HCT116 (cell line): ENCODE results near the gene LACC1. TPM values are rescaled to one million over a fixed set of nuclear protein-coding genes. Genes with fewer than 3 reads are reported as not detected.

Experiments
- ATAC-seq: fragments of 200-7000 bp; cut with Tn5 transposase; 2 replicates; pipeline ENCODE4 v1.9.1; 2020; ENCODE audit warnings: mild to moderate bottlenecking, moderate library complexity
- BruUV-seq: library from RNA; stranded (reverse); fragments of 400-500 nt; replicated peaks from 2 replicates; lab custom pipeline; 2021; lab: Mats Ljungman, UMichigan
- CTCF ChIA-PET: fragments of 300-600 bp; sonication (Branson Sonifier 250); formaldehyde crosslinking; loops from one replicate; lab custom pipeline; 2021; ENCODE audit warnings: antibody characterized with exemption; lab: Charles Lee
- POLR2A ChIA-PET: fragments of 300-600, 350-600 bp; sonication (Branson Sonifier 250); formaldehyde crosslinking; loops from one replicate; lab custom pipeline; 2021; ENCODE audit warnings: antibody characterized with exemption; lab: Charles Lee
- RAD21 ChIA-PET, 2 experiments: fragments of 300-600 bp; sonication (Branson Sonifier 250); formaldehyde crosslinking; loops; one replicate each; lab custom pipeline; 2023; ENCODE audit warnings: low total read pairs in 2 of 2; ENCODE audit not compliant: uncharacterized antibody in 2 of 2, unreplicated experiment in 2 of 2, low non-redundant PET in 1 of 2; lab: Charles Lee
- DNase-seq: peaks from one replicate; pipeline ENCODE4 v3.0.0-alpha.2; 2010; ENCODE audit warnings: low read depth, low spot score
- H2AFZ ChIP-seq: fragments of 200-600 bp; shearing (Covaris generic), sonication (generic); 2 replicates; pipeline ENCODE4 v1.6.1; 2017; ENCODE audit warnings: low read depth, mixed run types, mixed read lengths, antibody characterized with exemption, low read length; ENCODE audit not compliant: poor library complexity, severe bottlenecking
- H3K27ac ChIP-seq: 2 replicates; pipeline ENCODE4 v1.5.1; 2012; ENCODE audit warnings: low read depth, low read length
- H3K27me3 ChIP-seq: fragments of 200-600 bp; sonication (generic); 2 replicates; pipeline ENCODE4 v1.6.1; 2016; ENCODE audit warnings: mixed run types, low read length, mixed read lengths; ENCODE audit not compliant: insufficient read depth
- H3K36me3 ChIP-seq, 2 experiments: fragments of 200-500 bp in 1 of 2; fragments of 200-600 bp in 1 of 2; sonication (Bioruptor generic) in 1 of 2; sonication (generic) in 1 of 2; 2 replicates each; pipeline versions ENCODE4 v1.5.1 to v1.6.1; 2014 to 2016; ENCODE audit warnings: low read length in 2 of 2, inconsistent platforms in 1 of 2, mixed read lengths in 1 of 2, mixed run types in 1 of 2; ENCODE audit not compliant: insufficient read depth in 2 of 2, control insufficient read depth in 1 of 2
- H3K4me1 ChIP-seq, 2 experiments: fragments of 200-600 bp in 1 of 2; sonication (generic) in 1 of 2; 2 replicates each; pipeline versions ENCODE4 v1.5.1 to v1.6.1; 2012 to 2017; ENCODE audit warnings: low read length in 2 of 2, inconsistent platforms in 1 of 2, mild to moderate bottlenecking in 1 of 2, mixed read lengths in 1 of 2, mixed run types in 1 of 2, moderate library complexity in 1 of 2; ENCODE audit not compliant: insufficient read depth in 2 of 2, control insufficient read depth in 1 of 2
- H3K4me2 ChIP-seq: fragments of 200-600 bp; sonication (generic); 2 replicates; pipeline ENCODE4 v1.6.1; 2017; ENCODE audit warnings: mixed run types, low read length, mixed read lengths
- H3K4me3 ChIP-seq, 2 experiments: fragments of 200-600 bp in 1 of 2; sonication (generic) in 1 of 2; replicated peaks in 1 of 2; 2 replicates each; pipeline ENCODE4 v1.5.1; 2011 to 2016; ENCODE audit warnings: low read length in 2 of 2, control low read depth in 1 of 2, low read depth in 1 of 2, mild to moderate bottlenecking in 1 of 2, mixed read lengths in 1 of 2, mixed run types in 1 of 2
- H3K79me2 ChIP-seq: fragments of 200-600 bp; sonication (generic); 2 replicates; pipeline ENCODE4 v1.6.1; 2017; ENCODE audit warnings: mild to moderate bottlenecking, mixed run types, low read length, moderate library complexity, mixed read lengths; ENCODE audit not compliant: insufficient read depth
- H3K9ac ChIP-seq: fragments of 200-600 bp; sonication (generic); 2 replicates; pipeline ENCODE4 v1.6.1; 2016; ENCODE audit warnings: low read length, mixed read lengths
- H3K9me2 ChIP-seq: fragments of 200-600 bp; sonication (generic), shearing (Covaris generic); 2 replicates; pipeline ENCODE4 v1.6.1; 2017; ENCODE audit warnings: mixed run types, mild to moderate bottlenecking, moderate library complexity; ENCODE audit not compliant: insufficient read depth
- H3K9me3 ChIP-seq, 2 experiments: fragments of 200-500 bp in 1 of 2; fragments of 200-600 bp in 1 of 2; sonication (Bioruptor generic) in 1 of 2; sonication (generic) in 1 of 2; 2 replicates each; pipeline ENCODE4 v1.6.1; 2014 to 2017; ENCODE audit warnings: low read length in 2 of 2, mixed read lengths in 2 of 2, inconsistent platforms in 1 of 2, low read depth in 1 of 2, mild to moderate bottlenecking in 1 of 2, mixed run types in 1 of 2, moderate library complexity in 1 of 2; ENCODE audit not compliant: control insufficient read depth in 1 of 2, insufficient read depth in 1 of 2
- H4K20me1 ChIP-seq: fragments of 200-600 bp; sonication (generic), shearing (Covaris generic); 2 replicates; pipeline ENCODE4 v1.6.1; 2017; ENCODE audit warnings: mixed run types, mild to moderate bottlenecking, moderate library complexity; ENCODE audit not compliant: insufficient read depth
- ATF3 ChIP-seq: IDR thresholded peaks from 2 replicates; pipeline ENCODE4 v1.6.1; 2012
- CBX3 ChIP-seq: IDR thresholded peaks from 2 replicates; pipeline ENCODE4 v1.6.1; 2012; ENCODE audit warnings: low read depth
- CEBPB ChIP-seq: IDR thresholded peaks from 2 replicates; pipeline ENCODE4 v1.6.1; 2012; ENCODE audit warnings: low read depth
- ELF1 ChIP-seq: IDR thresholded peaks from 2 replicates; pipeline ENCODE4 v1.6.1; 2012; ENCODE audit warnings: low read depth, borderline replicate concordance
- EZH2 ChIP-seq: fragments of 200-600 bp; sonication (generic); IDR thresholded peaks from 2 replicates; pipeline ENCODE4 v1.6.1; 2017; ENCODE audit warnings: antibody characterized with exemption, mixed run types
- JUND ChIP-seq: IDR thresholded peaks from 2 replicates; pipeline ENCODE4 v1.6.1; 2012
- POLR2A ChIP-seq: IDR thresholded peaks from 2 replicates; pipeline ENCODE4 v1.7.0; 2011; ENCODE audit warnings: borderline replicate concordance; ENCODE audit not compliant: insufficient read depth, insufficient read length; ENCODE audit errors: extremely low read depth
- POLR2AphosphoS5 ChIP-seq: IDR thresholded peaks from 2 replicates; pipeline ENCODE4 v1.6.1; 2011; ENCODE audit warnings: mild to moderate bottlenecking, low read depth, low read length, moderate library complexity
- RAD21 ChIP-seq: IDR thresholded peaks from 2 replicates; pipeline ENCODE4 v1.6.1; 2012; ENCODE audit warnings: low read depth, mild to moderate bottlenecking
- SP1 ChIP-seq: IDR thresholded peaks from 2 replicates; pipeline ENCODE4 v1.6.1; 2012; ENCODE audit warnings: low read depth
- SRF ChIP-seq: IDR thresholded peaks from 2 replicates; pipeline ENCODE4 v1.6.1; 2012; ENCODE audit warnings: low read depth
- TCF7L2 ChIP-seq: IDR thresholded peaks from 2 replicates; pipeline ENCODE4 v1.7.0; 2011; ENCODE audit warnings: borderline replicate concordance, inconsistent platforms; ENCODE audit not compliant: insufficient read depth, insufficient read length; ENCODE audit errors: extremely low read depth
- YY1 ChIP-seq: IDR thresholded peaks from 2 replicates; pipeline ENCODE4 v1.6.1; 2011; ENCODE audit warnings: low read length, low read depth, moderate library complexity, mild to moderate bottlenecking; ENCODE audit not compliant: insufficient replicate concordance; ENCODE audit errors: extremely low read depth
- ZNF274 ChIP-seq: fragments of 200-500 bp; sonication (Bioruptor generic); IDR thresholded peaks from 2 replicates; pipeline ENCODE4 v1.6.1; 2014; ENCODE audit warnings: mild to moderate bottlenecking, low read depth, low read length, inconsistent platforms
- intact Hi-C: fragments of 100-400 bp; cut with micrococcal nuclease; formaldehyde crosslinking; loops from 2 replicates; pipeline ENCODE4 v1.10.0; 2022
- total RNA-seq: library from RNA; stranded (reverse); gene quantifications from one replicate; pipeline ENCODE4 v1.2.1, GENCODE V29; 2021; ENCODE audit not compliant: unreplicated experiment
- TF ChIP-seq, protein P1 (sequence below), 3 experiments: fragments of 200-600 bp in 1 of 3; sonication (generic) in 1 of 3; IDR thresholded peaks in 2 of 3; conservative IDR thresholded peaks in 1 of 3; 2 replicates each; pipeline ENCODE4 v1.5.1; 2012 to 2017; ENCODE audit warnings: low read depth in 2 of 3, low read length in 2 of 3, antibody characterized with exemption in 1 of 3, borderline replicate concordance in 1 of 3, control low read depth in 1 of 3, mild to moderate bottlenecking in 1 of 3, mixed read lengths in 1 of 3, mixed run types in 1 of 3, moderate library complexity in 1 of 3; ENCODE audit not compliant: insufficient read depth in 1 of 3
- TF ChIP-seq, protein P2 (sequence below): IDR thresholded peaks from 2 replicates; pipeline ENCODE4 v1.6.1; 2012; ENCODE audit warnings: low read depth

LACC1 gene
- total RNA-seq, 1 experiment from 2014 or later: 2.6 TPM

GRCh38 chr13:43911871-43912270 is 32.2 kb downstream of the LACC1 start:
- DNase-seq: no peak
- POLR2A ChIA-PET: interaction anchor here (1.5 kb wide), 2 partner anchors 523 to 525 kb away, joined by 3 to 5 read pairs; no protein-coding TSS in a partner anchor
- H3K4me3 ChIP-seq: no peak overlapping the region
- H3K27ac ChIP-seq: no peak overlapping the region
- ATAC-seq: no peak
- no peaks in the 10 kb centered on the region for H3K9me3 ChIP-seq
- H3K9ac ChIP-seq: no peak overlapping the region
- H2AFZ ChIP-seq: no peak overlapping the region
- H3K27me3 ChIP-seq: no peaks in the 10 kb centered on the region
- RAD21 ChIA-PET: no interaction called here
- no peaks in the 10 kb centered on the region for H3K79me2 ChIP-seq
- no TSS peak for BruUV-seq
- H4K20me1 ChIP-seq: no peaks in the 10 kb centered on the region
- intact Hi-C loops: no loop called here
- no peak overlapping the region for H3K4me2 ChIP-seq
- no peaks in the 10 kb centered on the region for H3K36me3 ChIP-seq
- no peaks in the 10 kb centered on the region for H3K9me2 ChIP-seq
- no peak for TF ChIP-seq JUND
- TF ChIP-seq, all 23 proteins: peak for 0
- CTCF ChIA-PET: interaction anchor here (1.2 to 1.9 kb wide), 3 partner anchors 17 to 558 kb away, joined by 4 to 5 read pairs (median 4); no protein-coding TSS in a partner anchor
- H3K4me1 ChIP-seq: peaks cover 0 to 7% of the 10 kb centered on the region in 2 experiments; a peak in 2 of 4 replicates

DNA sequence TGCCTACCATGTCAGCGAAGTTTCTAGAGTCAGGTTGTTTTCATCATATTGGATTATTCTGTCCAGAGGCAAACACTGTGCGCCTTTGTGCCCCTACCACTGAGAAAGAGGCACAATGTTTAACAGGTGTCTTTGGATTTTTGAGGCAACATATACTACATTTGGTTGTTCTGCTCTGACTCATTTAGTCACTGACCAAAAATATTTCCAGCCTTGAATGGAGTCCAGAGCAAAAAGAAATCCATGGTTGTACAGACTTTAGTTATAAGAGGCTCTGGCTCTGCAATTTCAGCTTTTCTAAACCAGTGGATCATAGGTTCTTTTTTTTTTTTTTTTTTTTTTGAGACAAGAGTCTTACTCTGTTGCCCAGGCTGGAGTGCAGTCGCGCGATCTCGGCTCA is 35.7 kb downstream of the LACC1 start:
- Histone ChIP-seq H3K9me2 (no peaks in the 10 kb centered on the region), H3K9me3 (no peaks in the 10 kb centered on the region), H3K27ac (no peak overlapping the region), H3K4me3 (no peak overlapping the region), H3K27me3 (no peaks in the 10 kb centered on the region), H3K4me1 (no peaks in the 10 kb centered on the region), H4K20me1 (no peaks in the 10 kb centered on the region), H2AFZ (no peak overlapping the region), H3K79me2 (no peaks in the 10 kb centered on the region), H3K36me3 (no peaks in the 10 kb centered on the region), H3K4me2 (no peak overlapping the region), H3K9ac (no peak overlapping the region)
- RAD21 ChIA-PET: no interaction called here
- POLR2A ChIA-PET: interaction anchor here (1.5 kb wide), 1 partner anchor 521 kb away, joined by 4 read pairs; no protein-coding TSS in a partner anchor
- DNase-seq: no peak
- BruUV-seq: no TSS peak
- CTCF ChIA-PET: interaction anchor here (1.1 kb wide), 1 partner anchor 10 kb away, joined by 3 read pairs; no protein-coding TSS in a partner anchor
- intact Hi-C loops: no loop called here
- ATAC-seq: no peak
- TF ChIP-seq ATF3: no peak
- no peak for TF ChIP-seq EZH2
- no peak for TF ChIP-seq POLR2A
- TF ChIP-seq JUND: no peak
- TF ChIP-seq RAD21: no peak
- TF ChIP-seq, protein P1, sequence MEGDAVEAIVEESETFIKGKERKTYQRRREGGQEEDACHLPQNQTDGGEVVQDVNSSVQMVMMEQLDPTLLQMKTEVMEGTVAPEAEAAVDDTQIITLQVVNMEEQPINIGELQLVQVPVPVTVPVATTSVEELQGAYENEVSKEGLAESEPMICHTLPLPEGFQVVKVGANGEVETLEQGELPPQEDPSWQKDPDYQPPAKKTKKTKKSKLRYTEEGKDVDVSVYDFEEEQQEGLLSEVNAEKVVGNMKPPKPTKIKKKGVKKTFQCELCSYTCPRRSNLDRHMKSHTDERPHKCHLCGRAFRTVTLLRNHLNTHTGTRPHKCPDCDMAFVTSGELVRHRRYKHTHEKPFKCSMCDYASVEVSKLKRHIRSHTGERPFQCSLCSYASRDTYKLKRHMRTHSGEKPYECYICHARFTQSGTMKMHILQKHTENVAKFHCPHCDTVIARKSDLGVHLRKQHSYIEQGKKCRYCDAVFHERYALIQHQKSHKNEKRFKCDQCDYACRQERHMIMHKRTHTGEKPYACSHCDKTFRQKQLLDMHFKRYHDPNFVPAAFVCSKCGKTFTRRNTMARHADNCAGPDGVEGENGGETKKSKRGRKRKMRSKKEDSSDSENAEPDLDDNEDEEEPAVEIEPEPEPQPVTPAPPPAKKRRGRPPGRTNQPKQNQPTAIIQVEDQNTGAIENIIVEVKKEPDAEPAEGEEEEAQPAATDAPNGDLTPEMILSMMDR (IDR thresholded peaks at IDR 0.05 in 2 of 3, conservative IDR thresholded peaks at IDR 0.05 in 1 of 3; ENCODE audit: borderline replicate concordance in 1 of 3, insufficient read depth in 1 of 3, low read depth in 2 of 3, low read length in 2 of 3): no peak
- no peak for TF ChIP-seq CEBPB
- no peak for TF ChIP-seq POLR2AphosphoS5
- TF ChIP-seq ZNF274: no peak
- TF ChIP-seq SRF: no peak
- no peak for TF ChIP-seq TCF7L2
- TF ChIP-seq SP1: no peak
- no peak for TF ChIP-seq ELF1
- no peak for TF ChIP-seq YY1
- TF ChIP-seq CBX3: no peak
- TF ChIP-seq, protein P2, sequence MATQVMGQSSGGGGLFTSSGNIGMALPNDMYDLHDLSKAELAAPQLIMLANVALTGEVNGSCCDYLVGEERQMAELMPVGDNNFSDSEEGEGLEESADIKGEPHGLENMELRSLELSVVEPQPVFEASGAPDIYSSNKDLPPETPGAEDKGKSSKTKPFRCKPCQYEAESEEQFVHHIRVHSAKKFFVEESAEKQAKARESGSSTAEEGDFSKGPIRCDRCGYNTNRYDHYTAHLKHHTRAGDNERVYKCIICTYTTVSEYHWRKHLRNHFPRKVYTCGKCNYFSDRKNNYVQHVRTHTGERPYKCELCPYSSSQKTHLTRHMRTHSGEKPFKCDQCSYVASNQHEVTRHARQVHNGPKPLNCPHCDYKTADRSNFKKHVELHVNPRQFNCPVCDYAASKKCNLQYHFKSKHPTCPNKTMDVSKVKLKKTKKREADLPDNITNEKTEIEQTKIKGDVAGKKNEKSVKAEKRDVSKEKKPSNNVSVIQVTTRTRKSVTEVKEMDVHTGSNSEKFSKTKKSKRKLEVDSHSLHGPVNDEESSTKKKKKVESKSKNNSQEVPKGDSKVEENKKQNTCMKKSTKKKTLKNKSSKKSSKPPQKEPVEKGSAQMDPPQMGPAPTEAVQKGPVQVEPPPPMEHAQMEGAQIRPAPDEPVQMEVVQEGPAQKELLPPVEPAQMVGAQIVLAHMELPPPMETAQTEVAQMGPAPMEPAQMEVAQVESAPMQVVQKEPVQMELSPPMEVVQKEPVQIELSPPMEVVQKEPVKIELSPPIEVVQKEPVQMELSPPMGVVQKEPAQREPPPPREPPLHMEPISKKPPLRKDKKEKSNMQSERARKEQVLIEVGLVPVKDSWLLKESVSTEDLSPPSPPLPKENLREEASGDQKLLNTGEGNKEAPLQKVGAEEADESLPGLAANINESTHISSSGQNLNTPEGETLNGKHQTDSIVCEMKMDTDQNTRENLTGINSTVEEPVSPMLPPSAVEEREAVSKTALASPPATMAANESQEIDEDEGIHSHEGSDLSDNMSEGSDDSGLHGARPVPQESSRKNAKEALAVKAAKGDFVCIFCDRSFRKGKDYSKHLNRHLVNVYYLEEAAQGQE: no peak
